GM12875 (cell line): ENCODE results near the gene PIP5K1B.

Experiments
- H3K4me3 ChIP-seq: one replicate; pipeline ENCODE4 v1.5.1; 2011; ENCODE audit warnings: low read depth, low read length, control low read depth
- TF ChIP-seq, protein P1 (sequence below): IDR thresholded peaks from 2 replicates; pipeline ENCODE4 v1.5.1; 2011; ENCODE audit warnings: low read depth, mild to moderate bottlenecking, control low read depth, inconsistent platforms, low read length, moderate library complexity, borderline replicate concordance; ENCODE audit not compliant: insufficient read depth

The PIP5K1B gene

GRCh38 chr9:68914751-68915150, 209.7 kb downstream of the PIP5K1B start:
- H3K4me3 ChIP-seq = no peak overlapping the region
- TF ChIP-seq, protein P1, sequence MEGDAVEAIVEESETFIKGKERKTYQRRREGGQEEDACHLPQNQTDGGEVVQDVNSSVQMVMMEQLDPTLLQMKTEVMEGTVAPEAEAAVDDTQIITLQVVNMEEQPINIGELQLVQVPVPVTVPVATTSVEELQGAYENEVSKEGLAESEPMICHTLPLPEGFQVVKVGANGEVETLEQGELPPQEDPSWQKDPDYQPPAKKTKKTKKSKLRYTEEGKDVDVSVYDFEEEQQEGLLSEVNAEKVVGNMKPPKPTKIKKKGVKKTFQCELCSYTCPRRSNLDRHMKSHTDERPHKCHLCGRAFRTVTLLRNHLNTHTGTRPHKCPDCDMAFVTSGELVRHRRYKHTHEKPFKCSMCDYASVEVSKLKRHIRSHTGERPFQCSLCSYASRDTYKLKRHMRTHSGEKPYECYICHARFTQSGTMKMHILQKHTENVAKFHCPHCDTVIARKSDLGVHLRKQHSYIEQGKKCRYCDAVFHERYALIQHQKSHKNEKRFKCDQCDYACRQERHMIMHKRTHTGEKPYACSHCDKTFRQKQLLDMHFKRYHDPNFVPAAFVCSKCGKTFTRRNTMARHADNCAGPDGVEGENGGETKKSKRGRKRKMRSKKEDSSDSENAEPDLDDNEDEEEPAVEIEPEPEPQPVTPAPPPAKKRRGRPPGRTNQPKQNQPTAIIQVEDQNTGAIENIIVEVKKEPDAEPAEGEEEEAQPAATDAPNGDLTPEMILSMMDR = no peak

DNA sequence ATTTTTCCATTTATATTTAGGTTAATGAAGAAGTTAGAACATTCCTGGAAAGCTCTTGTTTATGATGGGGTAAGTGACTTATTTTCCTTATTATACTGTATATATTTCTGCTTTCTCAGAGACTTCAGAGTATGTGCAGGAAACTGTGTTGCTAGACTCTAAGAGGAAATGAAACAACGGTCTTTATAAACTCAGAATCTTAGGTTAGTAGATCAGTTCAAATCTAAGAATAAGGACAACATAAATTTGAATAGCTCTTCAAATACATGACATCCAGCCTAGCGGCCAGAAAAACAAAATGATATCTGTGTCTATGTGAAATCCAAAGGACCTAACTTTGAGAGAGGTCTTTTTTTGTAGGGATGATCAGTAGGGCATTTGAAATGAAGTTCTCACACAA, 214.6 kb downstream of the PIP5K1B start:
- TF ChIP-seq, protein P1 = no peak
- H3K4me3 ChIP-seq = no peak overlapping the region

DNA sequence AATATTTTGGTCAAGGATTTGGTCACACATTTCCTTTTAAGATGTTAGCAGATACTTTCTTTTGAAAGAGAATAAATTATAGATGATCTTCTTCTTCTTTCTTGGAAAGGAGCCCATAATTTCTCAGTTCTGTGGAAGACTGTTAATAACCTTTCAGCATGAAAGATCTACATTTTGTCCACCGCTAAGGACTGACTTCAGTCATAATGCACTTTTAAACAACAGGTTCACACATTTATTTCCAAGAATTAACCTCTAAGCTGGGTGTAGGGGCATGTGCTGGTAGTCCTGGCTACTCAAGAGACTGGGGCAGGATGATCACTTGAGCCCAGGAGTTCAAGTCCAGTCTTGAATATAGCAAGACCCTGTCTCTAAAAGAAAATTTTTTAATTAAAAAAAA, 215.9 kb downstream of the PIP5K1B start:
- H3K4me3 ChIP-seq = no peak overlapping the region
- TF ChIP-seq, protein P1 = no peak

DNA sequence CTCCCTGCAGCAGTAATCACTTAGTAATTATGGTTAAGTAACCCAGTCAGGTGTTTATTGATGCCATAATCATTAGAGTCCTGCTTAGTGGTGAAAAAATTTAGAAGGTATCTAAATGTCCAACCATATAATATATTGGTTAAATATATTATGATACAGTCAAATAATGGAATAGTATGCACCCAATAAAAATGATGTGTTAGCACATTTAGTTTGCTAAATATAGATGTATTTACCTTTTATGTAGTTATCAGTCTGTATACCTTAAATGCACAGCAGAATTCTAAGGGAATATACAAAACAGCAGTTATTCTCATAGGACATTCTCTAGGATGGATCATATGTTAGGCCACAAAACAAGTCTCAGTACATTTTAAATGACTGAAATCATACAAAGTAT, 218.4 kb downstream of the PIP5K1B start:
- no peak overlapping the region for H3K4me3 ChIP-seq
- TF ChIP-seq, protein P1 = no peak

DNA sequence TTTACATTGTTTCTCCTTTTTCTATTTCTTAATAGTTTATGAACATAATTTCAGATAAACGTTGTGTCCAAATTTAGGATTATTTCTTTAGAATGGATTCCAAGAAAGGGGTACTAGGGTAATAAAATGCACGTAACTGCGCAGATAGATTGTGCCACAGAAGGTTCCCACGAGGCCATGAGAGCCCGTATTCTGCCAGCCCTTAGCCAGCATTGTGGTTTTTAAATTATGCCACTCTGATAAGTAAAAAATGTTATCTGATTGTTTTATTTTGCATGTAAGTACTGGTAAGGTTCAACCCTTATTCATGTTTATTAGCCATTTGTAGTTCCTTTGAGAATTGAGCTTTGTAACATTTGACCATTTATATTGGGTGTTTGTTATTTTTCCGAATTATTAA, 220.1 kb downstream of the PIP5K1B start:
- TF ChIP-seq, protein P1 = no peak
- H3K4me3 ChIP-seq = no peak overlapping the region

DNA sequence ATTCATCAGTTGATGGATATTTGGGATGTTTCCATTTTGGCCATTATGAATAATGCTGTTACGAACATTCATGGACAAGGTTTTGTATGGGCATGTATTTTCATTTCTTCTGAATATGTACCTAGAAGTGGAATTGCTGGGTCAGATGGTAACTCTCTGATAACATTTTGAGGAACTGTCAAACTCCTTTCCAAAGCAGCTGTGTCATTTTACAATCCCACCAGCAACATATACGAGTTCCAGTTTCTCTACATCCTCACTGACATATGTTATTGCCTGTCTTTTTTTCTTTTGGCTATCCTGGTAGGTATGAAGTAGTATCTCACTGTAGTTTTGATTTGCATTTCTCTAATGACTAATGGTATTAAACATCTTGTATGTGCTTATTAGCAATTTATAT, 222.1 kb downstream of the PIP5K1B start:
- TF ChIP-seq, protein P1 = no peak
- H3K4me3 ChIP-seq = no peak overlapping the region

DNA sequence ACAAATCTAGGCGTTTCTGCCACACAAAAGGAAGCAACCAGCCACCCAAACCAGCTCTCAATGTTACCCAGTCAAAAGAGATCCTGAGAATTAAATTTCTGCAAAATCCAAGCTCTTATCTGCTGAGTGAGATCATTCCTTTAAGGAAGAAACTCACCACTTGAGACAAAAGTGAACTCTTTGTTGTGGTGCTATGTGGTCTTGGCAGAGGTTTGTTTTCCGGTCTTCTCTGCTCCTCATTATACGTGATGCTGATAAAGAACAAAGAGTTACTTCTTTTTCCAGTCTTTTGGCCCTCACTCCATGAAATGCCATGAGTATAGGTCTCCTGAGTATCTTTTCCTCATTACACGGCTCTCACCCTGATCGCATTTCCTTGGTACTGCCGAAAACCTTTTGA, 226.8 kb downstream of the PIP5K1B start:
- H3K4me3 ChIP-seq = no peak overlapping the region
- TF ChIP-seq, protein P1 = no peak
